ENCODE measurements around the gene ZNF462. TPM values are rescaled to one million over a fixed set of nuclear protein-coding genes. Genes with fewer than 3 reads are reported as not detected.
"Not testable (repeated sequence)": the region's sequence is repeated elsewhere in the genome, so short reads cannot be mapped to it uniquely, and the experiment has no call there.

The ZNF462 gene
- total RNA-seq, 1 donor from 2014 or later: 0.16 TPM

GRCh38 chr9:106851640-106852039 lies 11.3 kb upstream of the ZNF462 start:
- H3K27me3 Mint-ChIP-seq (ENCODE audit: insufficient read depth); H3K36me3 Mint-ChIP-seq (ENCODE audit: low read depth); intact Hi-C loops (cut with micrococcal nuclease); H3K27ac Mint-ChIP-seq; H3K4me3 Mint-ChIP-seq; DNase-seq (ENCODE audit: low spot score); H3K4me1 Mint-ChIP-seq (ENCODE audit: low read depth); H3K9me3 Mint-ChIP-seq: not testable (repeated sequence)

- DNase-seq (ENCODE audit: low spot score): no peak
- intact Hi-C loops (cut with micrococcal nuclease): no loop called here
- H3K4me3 Mint-ChIP-seq: no peak overlapping the region
- no peak overlapping the region for H3K27ac Mint-ChIP-seq
- peaks cover 13% of the 10 kb centered on the region for H3K4me1 Mint-ChIP-seq (ENCODE audit: low read depth)
- H3K36me3 Mint-ChIP-seq (ENCODE audit: low read depth): no peaks in the 10 kb centered on the region
- H3K27me3 Mint-ChIP-seq (ENCODE audit: insufficient read depth): peaks cover 50% of the 10 kb centered on the region
- peaks cover 6% of the 10 kb centered on the region for H3K9me3 Mint-ChIP-seq
Observed at GRCh38 chr9:106857811-106858470, 5.0 kb upstream of the ZNF462 start.

- DNase-seq (ENCODE audit: low spot score): no peak
- Mint-ChIP-seq H3K27ac (peak overlapping the region; percentile 34), H3K9me3 (peaks cover 6% of the 10 kb centered on the region), H3K4me3 (no peak overlapping the region), H3K4me1 (ENCODE audit: low read depth) (peaks cover 25% of the 10 kb centered on the region), H3K36me3 (ENCODE audit: low read depth) (no peaks in the 10 kb centered on the region), H3K27me3 (ENCODE audit: insufficient read depth) (peaks cover 65% of the 10 kb centered on the region)
- intact Hi-C loops (cut with micrococcal nuclease): no loop called here
Observed at GRCh38 chr9:106859957-106860720, 2.8 kb upstream of the ZNF462 start.

- Mint-ChIP-seq H3K4me3 (no peak overlapping the region), H3K36me3 (ENCODE audit: low read depth) (no peaks in the 10 kb centered on the region), H3K27me3 (ENCODE audit: insufficient read depth) (peaks cover 69% of the 10 kb centered on the region), H3K4me1 (ENCODE audit: low read depth) (peaks cover 25% of the 10 kb centered on the region), H3K27ac (peak overlapping the region; percentile 38), H3K9me3 (peaks cover 6% of the 10 kb centered on the region)
- no peak for DNase-seq (ENCODE audit: low spot score)
- intact Hi-C loops (cut with micrococcal nuclease): no loop called here
Observed at GRCh38 chr9:106860721-106861639, 2.0 kb upstream of the ZNF462 start.

- no peak overlapping the region for H3K27ac Mint-ChIP-seq
- H3K4me3 Mint-ChIP-seq: peak overlapping the region; percentile 7
- intact Hi-C loops (cut with micrococcal nuclease): no loop called here
- peaks cover 25% of the 10 kb centered on the region for H3K4me1 Mint-ChIP-seq (ENCODE audit: low read depth)
- H3K9me3 Mint-ChIP-seq: peaks cover 6% of the 10 kb centered on the region
- H3K27me3 Mint-ChIP-seq (ENCODE audit: insufficient read depth): peaks cover 69% of the 10 kb centered on the region
- no peaks in the 10 kb centered on the region for H3K36me3 Mint-ChIP-seq (ENCODE audit: low read depth)
- DNase-seq (ENCODE audit: low spot score): no peak
Observed at GRCh38 chr9:106861640-106862109, 1.3 kb upstream of the ZNF462 start.

GRCh38 chr9:106862110-106862820 lies 701 bp upstream of the ZNF462 start:
- peak overlapping the region; percentile 83 for H3K4me3 Mint-ChIP-seq
- DNase-seq (ENCODE audit: low spot score): no peak
- H3K36me3 Mint-ChIP-seq (ENCODE audit: low read depth): no peaks in the 10 kb centered on the region
- H3K27me3 Mint-ChIP-seq (ENCODE audit: insufficient read depth): peaks cover 69% of the 10 kb centered on the region
- intact Hi-C loops (cut with micrococcal nuclease): no loop called here
- no peak overlapping the region for H3K27ac Mint-ChIP-seq
- peaks cover 6% of the 10 kb centered on the region for H3K9me3 Mint-ChIP-seq
- peaks cover 25% of the 10 kb centered on the region for H3K4me1 Mint-ChIP-seq (ENCODE audit: low read depth)

GRCh38 chr9:106864373-106865143 lies 1.6 kb downstream of the ZNF462 start:
- Mint-ChIP-seq H3K27me3 (ENCODE audit: insufficient read depth) (peaks cover 54% of the 10 kb centered on the region), H3K27ac (no peak overlapping the region), H3K4me1 (ENCODE audit: low read depth) (peaks cover 25% of the 10 kb centered on the region), H3K4me3 (peak overlapping the region; percentile 52), H3K36me3 (ENCODE audit: low read depth) (no peaks in the 10 kb centered on the region), H3K9me3 (peaks cover 6% of the 10 kb centered on the region)
- intact Hi-C loops (cut with micrococcal nuclease): no loop called here
- no peak for DNase-seq (ENCODE audit: low spot score)

GRCh38 chr9:106866243-106866642 lies 3.3 kb downstream of the ZNF462 start:
- H3K4me3 Mint-ChIP-seq: no peak overlapping the region
- H3K4me1 Mint-ChIP-seq (ENCODE audit: low read depth): peaks cover 20% of the 10 kb centered on the region
- H3K36me3 Mint-ChIP-seq (ENCODE audit: low read depth): no peaks in the 10 kb centered on the region
- no peak for DNase-seq (ENCODE audit: low spot score)
- no peak overlapping the region for H3K27ac Mint-ChIP-seq
- H3K27me3 Mint-ChIP-seq (ENCODE audit: insufficient read depth): peaks cover 37% of the 10 kb centered on the region
- peaks cover 4% of the 10 kb centered on the region for H3K9me3 Mint-ChIP-seq
- intact Hi-C loops (cut with micrococcal nuclease): no loop called here

GRCh38 chr9:106867286-106867685 lies 4.3 kb downstream of the ZNF462 start:
- peaks cover 28% of the 10 kb centered on the region for H3K27me3 Mint-ChIP-seq (ENCODE audit: insufficient read depth)
- peaks cover 16% of the 10 kb centered on the region for H3K4me1 Mint-ChIP-seq (ENCODE audit: low read depth)
- intact Hi-C loops (cut with micrococcal nuclease): no loop called here

GRCh38 chr9:106868087-106868486 lies 5.1 kb downstream of the ZNF462 start:
- H3K9me3 Mint-ChIP-seq: no peaks in the 10 kb centered on the region
- peaks cover 11% of the 10 kb centered on the region for H3K4me1 Mint-ChIP-seq (ENCODE audit: low read depth)
- intact Hi-C loops (cut with micrococcal nuclease): no loop called here
- peaks cover 20% of the 10 kb centered on the region for H3K27me3 Mint-ChIP-seq (ENCODE audit: insufficient read depth)
- H3K4me3 Mint-ChIP-seq: no peak overlapping the region
- H3K27ac Mint-ChIP-seq: no peak overlapping the region
- H3K36me3 Mint-ChIP-seq (ENCODE audit: low read depth): no peaks in the 10 kb centered on the region
- no peak for DNase-seq (ENCODE audit: low spot score)

More at GRCh38 chr9:106867286-106867685, 4.3 kb downstream of the ZNF462 start:
- DNase-seq (ENCODE audit: low spot score): no peak
- H3K27ac Mint-ChIP-seq: no peak overlapping the region
- no peaks in the 10 kb centered on the region for H3K36me3 Mint-ChIP-seq (ENCODE audit: low read depth)
- H3K4me3 Mint-ChIP-seq: no peak overlapping the region
- H3K9me3 Mint-ChIP-seq: no peaks in the 10 kb centered on the region

GRCh38 chr9:106868565-106868964 lies 5.6 kb downstream of the ZNF462 start:
- no peaks in the 10 kb centered on the region for H3K36me3 Mint-ChIP-seq (ENCODE audit: low read depth)
- peaks cover 16% of the 10 kb centered on the region for H3K27me3 Mint-ChIP-seq (ENCODE audit: insufficient read depth)
- no peaks in the 10 kb centered on the region for H3K9me3 Mint-ChIP-seq
- DNase-seq (ENCODE audit: low spot score): no peak
- no peak overlapping the region for H3K4me3 Mint-ChIP-seq
- H3K27ac Mint-ChIP-seq: no peak overlapping the region
- peaks cover 6% of the 10 kb centered on the region for H3K4me1 Mint-ChIP-seq (ENCODE audit: low read depth)
- intact Hi-C loops (cut with micrococcal nuclease): no loop called here

- H3K4me3 Mint-ChIP-seq: no peak overlapping the region
- H3K36me3 Mint-ChIP-seq (ENCODE audit: low read depth): no peaks in the 10 kb centered on the region
- intact Hi-C loops (cut with micrococcal nuclease): no loop called here
- DNase-seq (ENCODE audit: low spot score): no peak
- no peaks in the 10 kb centered on the region for H3K9me3 Mint-ChIP-seq
- peaks cover 13% of the 10 kb centered on the region for H3K27me3 Mint-ChIP-seq (ENCODE audit: insufficient read depth)
- no peak overlapping the region for H3K27ac Mint-ChIP-seq
- H3K4me1 Mint-ChIP-seq (ENCODE audit: low read depth): peaks cover 4% of the 10 kb centered on the region
Observed at GRCh38 chr9:106869028-106869427, 6.1 kb downstream of the ZNF462 start.

All from activated T-helper 1 cell treated with anti-CD3 and anti-CD28 coated beads, Interleukin-12 subunit alpha, Interleukin-12 subunit beta, Interleukin-2, Interleukin-4 antibody, amounts not matched to agents 30 ng/mL and 10 ng/mL and 1 ng/mL, durations not matched to agents 14 hours and 24 hours and 36 hours (primary cell).